Measurements from ENCODE around the gene RNU6-1.

DNA sequence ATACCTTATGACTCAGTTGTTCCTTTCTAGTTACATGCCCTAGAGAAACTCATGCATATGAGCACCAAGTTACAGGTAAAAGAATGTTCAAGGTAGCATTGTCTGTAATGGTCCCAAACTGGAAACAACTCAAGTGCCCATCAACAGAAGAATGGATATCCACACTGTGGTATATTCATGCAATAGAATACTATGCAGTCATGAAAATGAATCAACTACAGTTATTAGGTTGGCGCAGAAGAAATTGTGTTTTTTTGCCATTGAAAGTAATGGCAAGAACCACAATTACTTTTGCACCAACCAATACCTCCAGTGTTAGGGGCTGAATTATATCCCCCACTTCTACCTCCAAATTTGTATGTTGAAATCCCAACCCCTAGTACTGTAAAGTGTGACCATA lies 9.7 kb upstream of the RNU6-1 start:
- TF ChIP-seq, protein P1, sequence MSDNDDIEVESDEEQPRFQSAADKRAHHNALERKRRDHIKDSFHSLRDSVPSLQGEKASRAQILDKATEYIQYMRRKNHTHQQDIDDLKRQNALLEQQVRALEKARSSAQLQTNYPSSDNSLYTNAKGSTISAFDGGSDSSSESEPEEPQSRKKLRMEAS (IDR thresholded peaks at IDR 0.05) = no peak
- TF ChIP-seq MYC (IDR thresholded peaks at IDR 0.05; ENCODE audit: borderline replicate concordance, low read length) (no peak), POLR2A (IDR thresholded peaks at IDR 0.05; ENCODE audit: low read length) (no peak)
